AG09319 (cell line): ENCODE measurements around the gene ALOX15.

Source experiments
- DNase-seq: peaks from one replicate; pipeline ENCODE4 v3.0.0-alpha.2; 2010; ENCODE audit warnings: low read depth; ENCODE audit errors: extremely low read depth
- TF ChIP-seq, protein P1 (sequence below): IDR thresholded peaks from 2 replicates; pipeline ENCODE4 v1.5.1; 2011; ENCODE audit warnings: low read depth, mild to moderate bottlenecking, inconsistent platforms, low read length, moderate library complexity

Gene ALOX15

GRCh38 chr17:4584917-4585637 is 56.4 kb downstream of the ALOX15 start:
- DNase-seq, result no peak
- TF ChIP-seq, protein P1, sequence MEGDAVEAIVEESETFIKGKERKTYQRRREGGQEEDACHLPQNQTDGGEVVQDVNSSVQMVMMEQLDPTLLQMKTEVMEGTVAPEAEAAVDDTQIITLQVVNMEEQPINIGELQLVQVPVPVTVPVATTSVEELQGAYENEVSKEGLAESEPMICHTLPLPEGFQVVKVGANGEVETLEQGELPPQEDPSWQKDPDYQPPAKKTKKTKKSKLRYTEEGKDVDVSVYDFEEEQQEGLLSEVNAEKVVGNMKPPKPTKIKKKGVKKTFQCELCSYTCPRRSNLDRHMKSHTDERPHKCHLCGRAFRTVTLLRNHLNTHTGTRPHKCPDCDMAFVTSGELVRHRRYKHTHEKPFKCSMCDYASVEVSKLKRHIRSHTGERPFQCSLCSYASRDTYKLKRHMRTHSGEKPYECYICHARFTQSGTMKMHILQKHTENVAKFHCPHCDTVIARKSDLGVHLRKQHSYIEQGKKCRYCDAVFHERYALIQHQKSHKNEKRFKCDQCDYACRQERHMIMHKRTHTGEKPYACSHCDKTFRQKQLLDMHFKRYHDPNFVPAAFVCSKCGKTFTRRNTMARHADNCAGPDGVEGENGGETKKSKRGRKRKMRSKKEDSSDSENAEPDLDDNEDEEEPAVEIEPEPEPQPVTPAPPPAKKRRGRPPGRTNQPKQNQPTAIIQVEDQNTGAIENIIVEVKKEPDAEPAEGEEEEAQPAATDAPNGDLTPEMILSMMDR, result no peak

DNA sequence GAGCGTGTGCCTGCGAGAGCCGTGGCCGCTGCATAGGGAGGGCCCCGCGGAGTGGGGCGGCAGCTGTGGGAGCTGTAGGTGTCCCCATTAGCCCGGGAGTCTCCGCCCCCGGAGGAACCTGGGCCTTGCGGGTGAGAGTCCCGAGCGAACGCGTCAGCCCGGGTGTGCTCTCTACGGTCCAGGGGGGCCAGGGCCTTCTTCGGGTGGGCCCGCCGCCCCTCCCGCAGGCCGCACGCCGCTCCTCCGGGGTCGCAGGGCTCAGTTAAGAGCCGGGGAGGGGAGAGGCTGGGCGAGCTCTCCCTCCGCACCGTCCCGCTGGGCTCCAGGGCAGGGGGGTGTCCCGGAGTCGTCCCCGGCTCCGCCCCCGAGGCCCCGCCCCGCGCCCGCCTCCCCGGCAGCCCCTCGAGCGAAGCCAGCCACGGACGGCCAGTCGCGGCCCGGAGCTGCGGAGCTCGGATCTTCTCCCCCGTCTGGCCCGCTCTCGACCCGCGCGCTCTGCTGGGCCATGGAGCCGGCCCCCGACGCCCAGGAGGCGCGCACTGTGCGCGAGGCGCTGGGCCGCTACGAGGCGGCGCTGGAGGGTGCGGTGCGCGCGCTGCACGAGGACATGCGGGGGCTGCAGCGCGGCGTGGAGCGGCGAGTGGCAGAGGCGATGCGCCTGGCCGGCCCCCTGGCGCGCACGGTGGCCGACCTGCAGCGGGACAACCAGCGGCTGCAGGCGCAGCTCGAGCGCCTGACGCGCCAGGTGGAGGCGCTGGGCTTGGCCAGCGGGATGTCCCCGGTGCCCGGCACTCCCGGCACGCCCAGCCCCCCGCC is 57.2 kb downstream of the ALOX15 start, which contains the start of gene SMTNL2:
SMTNL2 (plus strand) TSS at position 429 of the 816 bp plus-strand sequence; CDS start at position 506, 77 bp downstream.
- TF ChIP-seq, protein P1, result no peak
- DNase-seq, result no peak

GRCh38 chr17:4583782-4584100 is 57.7 kb downstream of the ALOX15 start:
- DNase-seq, result no peak
- TF ChIP-seq, protein P1, result peak; percentile 26

DNA sequence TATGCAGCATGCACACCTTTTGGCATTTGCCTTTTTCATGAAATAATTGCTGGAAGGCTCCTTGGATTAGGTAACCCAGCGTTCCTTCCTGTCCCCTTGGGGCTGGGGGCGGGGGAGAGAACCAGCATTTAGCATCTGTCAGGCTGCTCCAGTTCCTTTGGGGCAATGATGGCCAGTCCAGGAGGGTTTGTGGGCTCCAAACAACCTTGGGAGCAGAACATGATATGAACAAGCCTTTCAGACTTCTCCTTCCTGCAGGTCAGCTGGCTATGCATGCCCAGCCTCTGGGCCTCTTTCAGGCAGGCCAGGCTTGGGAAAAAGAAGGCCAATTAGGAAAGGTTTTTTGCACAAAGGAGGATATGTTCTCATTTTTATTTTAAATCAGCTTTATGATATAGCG is 58.3 kb downstream of the ALOX15 start:
- DNase-seq, result no peak
- TF ChIP-seq, protein P1, result no peak

GRCh38 chr17:4582691-4583090 is 58.8 kb downstream of the ALOX15 start:
- TF ChIP-seq, protein P1, result no peak

GRCh38 chr17:4582101-4582501 is 59.4 kb downstream of the ALOX15 start:
- TF ChIP-seq, protein P1, result no peak
- no peak for DNase-seq

More at GRCh38 chr17:4582691-4583090, 58.8 kb downstream of the ALOX15 start:
- DNase-seq, result no peak
